ENCODE results near the gene EDN2.

EDN2 gene

GRCh38 chr1:41431490-41432350 is 52.8 kb downstream of the EDN2 start:
- DNase-seq (ENCODE audit: insufficient read length, low spot score), result no peak
- no peak for FAIRE-seq
- TF ChIP-seq PAX5 (IDR thresholded peaks at IDR 0.05; ENCODE audit: insufficient read depth, low read length, severe bottlenecking), result no peak
- no peak for TF ChIP-seq TAF1 (IDR thresholded peaks at IDR 0.05; ENCODE audit: low read depth, low read length)
- TF ChIP-seq SPI1 (IDR thresholded peaks at IDR 0.05; ENCODE audit: low read depth, low read length), result no peak
- TF ChIP-seq POLR2A (IDR thresholded peaks at IDR 0.05; ENCODE audit: low read depth, low read length), result no peak
- TF ChIP-seq POLR2AphosphoS5 (IDR thresholded peaks at IDR 0.05; ENCODE audit: low read depth, low read length), result no peak
- no peak for TF ChIP-seq POU2F2 (IDR thresholded peaks at IDR 0.05; ENCODE audit: low read depth, low read length)

GRCh38 chr1:41430582-41430981 is 53.9 kb downstream of the EDN2 start:
- TF ChIP-seq POU2F2 (IDR thresholded peaks at IDR 0.05; ENCODE audit: low read depth, low read length) (no peak), SPI1 (IDR thresholded peaks at IDR 0.05; ENCODE audit: low read depth, low read length) (no peak), TAF1 (IDR thresholded peaks at IDR 0.05; ENCODE audit: low read depth, low read length) (no peak), PAX5 (IDR thresholded peaks at IDR 0.05; ENCODE audit: insufficient read depth, low read length, severe bottlenecking) (no peak), POLR2A (IDR thresholded peaks at IDR 0.05; ENCODE audit: low read depth, low read length) (no peak), POLR2AphosphoS5 (IDR thresholded peaks at IDR 0.05; ENCODE audit: low read depth, low read length) (no peak)
- no peak for FAIRE-seq

GRCh38 chr1:41430069-41430468 is 54.4 kb downstream of the EDN2 start:
- FAIRE-seq (no peak), DNase-seq (ENCODE audit: insufficient read length, low spot score) (no peak)
- TF ChIP-seq TAF1 (IDR thresholded peaks at IDR 0.05; ENCODE audit: low read depth, low read length) (no peak), PAX5 (IDR thresholded peaks at IDR 0.05; ENCODE audit: insufficient read depth, low read length, severe bottlenecking) (no peak), POLR2AphosphoS5 (IDR thresholded peaks at IDR 0.05; ENCODE audit: low read depth, low read length) (no peak), POLR2A (IDR thresholded peaks at IDR 0.05; ENCODE audit: low read depth, low read length) (no peak), POU2F2 (IDR thresholded peaks at IDR 0.05; ENCODE audit: low read depth, low read length) (no peak), SPI1 (IDR thresholded peaks at IDR 0.05; ENCODE audit: low read depth, low read length) (no peak)

More at GRCh38 chr1:41430582-41430981, 53.9 kb downstream of the EDN2 start:
- no peak for DNase-seq (ENCODE audit: insufficient read length, low spot score)

GRCh38 chr1:41429641-41430035 is 54.8 kb downstream of the EDN2 start:
- DNase-seq (ENCODE audit: insufficient read length, low spot score), result no peak
- FAIRE-seq, result no peak
- TF ChIP-seq POLR2AphosphoS5 (IDR thresholded peaks at IDR 0.05; ENCODE audit: low read depth, low read length) (no peak), PAX5 (IDR thresholded peaks at IDR 0.05; ENCODE audit: insufficient read depth, low read length, severe bottlenecking) (no peak), SPI1 (IDR thresholded peaks at IDR 0.05; ENCODE audit: low read depth, low read length) (no peak), POLR2A (IDR thresholded peaks at IDR 0.05; ENCODE audit: low read depth, low read length) (no peak), POU2F2 (IDR thresholded peaks at IDR 0.05; ENCODE audit: low read depth, low read length) (no peak), TAF1 (IDR thresholded peaks at IDR 0.05; ENCODE audit: low read depth, low read length) (no peak)

Data from GM12891 (cell line).